ENCODE results near the gene COPZ1. TPM values are rescaled to one million over a fixed set of nuclear protein-coding genes. Genes with fewer than 3 reads are reported as not detected.

COPZ1 gene, protein sequence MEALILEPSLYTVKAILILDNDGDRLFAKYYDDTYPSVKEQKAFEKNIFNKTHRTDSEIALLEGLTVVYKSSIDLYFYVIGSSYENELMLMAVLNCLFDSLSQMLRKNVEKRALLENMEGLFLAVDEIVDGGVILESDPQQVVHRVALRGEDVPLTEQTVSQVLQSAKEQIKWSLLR
- 54.8 TPM for total RNA-seq

DNA sequence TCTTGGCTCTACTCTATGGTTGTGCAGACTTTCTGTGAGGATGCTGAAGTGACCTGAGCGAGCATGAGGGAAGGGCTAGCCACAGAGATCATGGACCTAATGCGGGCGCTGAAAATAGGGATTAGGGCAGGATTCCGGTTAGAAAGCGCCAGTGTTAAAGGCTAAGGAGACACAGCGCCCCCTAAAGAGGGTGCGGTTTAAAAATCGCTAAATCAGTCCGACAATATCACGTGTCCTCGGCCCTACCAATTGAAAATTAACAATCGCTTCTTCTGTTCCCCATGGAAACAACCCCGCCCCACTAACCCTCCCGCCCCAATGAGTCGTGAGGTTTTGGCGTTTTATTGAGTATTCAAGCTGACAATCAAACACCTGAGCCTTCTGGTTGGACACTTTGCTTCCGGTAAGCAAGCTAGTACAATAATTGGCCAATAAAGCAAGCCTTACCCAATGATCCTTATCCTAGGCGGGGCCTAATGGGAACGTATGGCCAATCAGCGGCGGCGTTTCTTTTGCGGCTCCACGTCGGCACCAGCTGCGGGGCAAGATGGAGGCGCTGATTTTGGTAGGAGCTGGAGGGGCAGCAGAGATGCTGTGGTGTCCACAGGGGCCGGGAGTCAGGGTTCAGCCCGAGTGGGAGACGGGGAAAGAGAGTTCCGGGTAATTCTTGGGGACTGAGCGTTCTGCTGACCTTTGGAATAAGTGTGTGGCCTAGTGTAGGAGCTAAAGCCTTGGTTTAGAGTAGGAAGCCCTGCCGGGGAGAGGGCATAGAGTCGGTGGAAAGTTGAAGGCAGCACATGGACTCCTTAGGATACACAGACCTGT lies at the start of gene COPZ1:
Gene COPZ1 (plus strand): TSS at position 515 of the 825 bp plus-strand sequence. CDS start 33 bp downstream, at position 548.

DNA sequence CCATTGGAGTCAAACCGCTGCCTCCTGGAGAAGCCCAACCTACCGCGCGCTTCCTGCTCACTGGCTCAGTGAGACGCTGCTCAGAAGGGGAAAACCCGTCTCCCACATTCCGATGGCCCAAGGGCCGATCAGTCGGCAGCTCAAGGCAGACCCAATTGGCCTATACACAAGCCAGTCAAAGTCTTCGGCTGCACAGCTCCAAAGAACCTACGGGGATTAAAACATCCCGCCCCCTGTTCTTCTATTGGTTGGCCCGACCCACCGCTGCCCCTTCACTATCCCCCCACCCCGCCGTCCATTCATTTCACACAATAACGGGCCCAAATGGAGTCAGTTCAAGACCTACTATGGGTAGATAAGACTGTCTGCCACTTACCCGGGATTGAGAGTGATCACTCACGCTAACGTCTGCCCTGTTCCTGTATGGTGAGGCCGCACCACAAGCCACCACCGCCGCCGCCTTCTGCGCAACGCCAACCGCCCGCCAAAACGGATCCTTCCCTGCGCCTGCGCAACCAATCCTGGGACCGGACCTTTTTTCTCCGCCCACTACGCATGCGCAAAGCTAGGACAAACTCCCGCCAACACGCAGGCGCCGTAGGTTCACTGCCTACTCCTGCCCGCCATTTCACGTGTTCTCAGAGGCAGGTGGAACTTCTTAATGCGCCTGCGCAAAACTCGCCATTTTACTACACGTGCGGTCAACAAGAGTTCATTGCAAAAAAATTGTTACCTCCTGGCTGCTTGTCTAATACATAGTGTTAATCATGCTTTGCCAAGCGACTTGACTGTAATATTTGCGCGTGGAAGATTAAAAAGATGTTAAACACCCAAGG lies 45.1 kb upstream of the COPZ1 start, which contains the start of gene CBX5:
Gene CBX5 (minus strand): TSS at position 491 of the 836 bp plus-strand sequence. CDS start 22,472 bp downstream, outside the sequence.

DNA sequence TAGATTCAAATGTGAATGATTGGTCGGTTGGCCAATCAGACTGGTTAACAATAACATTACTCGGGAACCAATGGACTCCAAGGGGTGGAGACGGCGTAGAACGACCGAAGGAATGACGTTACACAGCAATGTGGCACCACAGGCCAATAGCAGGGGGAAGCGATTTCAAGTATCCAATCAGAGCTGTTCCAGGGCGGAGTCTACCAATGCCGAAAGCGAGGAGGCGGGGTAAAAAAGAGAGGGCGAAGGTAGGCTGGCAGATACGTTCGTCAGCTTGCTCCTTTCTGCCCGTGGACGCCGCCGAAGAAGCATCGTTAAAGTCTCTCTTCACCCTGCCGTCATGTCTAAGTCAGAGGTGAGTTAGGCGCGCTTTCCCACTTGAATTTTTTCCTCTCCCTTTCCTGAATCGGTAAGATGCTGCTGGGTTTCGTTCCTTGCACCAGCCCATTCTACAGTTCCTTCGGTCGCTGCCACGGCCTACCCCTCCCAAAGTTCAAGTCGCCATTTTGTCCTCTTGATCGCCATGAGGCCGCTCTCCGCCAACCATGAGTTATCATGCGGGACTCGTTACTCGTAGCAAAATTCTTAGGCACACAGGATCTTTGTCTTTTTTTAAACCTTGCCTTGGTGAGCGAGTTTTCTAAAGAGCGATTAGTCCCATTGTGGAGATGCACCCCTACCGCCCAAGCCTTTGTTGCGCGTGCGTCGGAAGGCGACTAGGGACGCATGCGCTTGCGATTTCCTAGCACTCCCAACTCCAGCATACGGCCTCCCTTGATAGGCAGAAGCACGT lies 44.3 kb upstream of the COPZ1 start, which contains the start of gene HNRNPA1:
Gene HNRNPA1 (plus strand): TSS at position 259 of the 793 bp plus-strand sequence. CDS start 82 bp downstream, at position 341.

DNA sequence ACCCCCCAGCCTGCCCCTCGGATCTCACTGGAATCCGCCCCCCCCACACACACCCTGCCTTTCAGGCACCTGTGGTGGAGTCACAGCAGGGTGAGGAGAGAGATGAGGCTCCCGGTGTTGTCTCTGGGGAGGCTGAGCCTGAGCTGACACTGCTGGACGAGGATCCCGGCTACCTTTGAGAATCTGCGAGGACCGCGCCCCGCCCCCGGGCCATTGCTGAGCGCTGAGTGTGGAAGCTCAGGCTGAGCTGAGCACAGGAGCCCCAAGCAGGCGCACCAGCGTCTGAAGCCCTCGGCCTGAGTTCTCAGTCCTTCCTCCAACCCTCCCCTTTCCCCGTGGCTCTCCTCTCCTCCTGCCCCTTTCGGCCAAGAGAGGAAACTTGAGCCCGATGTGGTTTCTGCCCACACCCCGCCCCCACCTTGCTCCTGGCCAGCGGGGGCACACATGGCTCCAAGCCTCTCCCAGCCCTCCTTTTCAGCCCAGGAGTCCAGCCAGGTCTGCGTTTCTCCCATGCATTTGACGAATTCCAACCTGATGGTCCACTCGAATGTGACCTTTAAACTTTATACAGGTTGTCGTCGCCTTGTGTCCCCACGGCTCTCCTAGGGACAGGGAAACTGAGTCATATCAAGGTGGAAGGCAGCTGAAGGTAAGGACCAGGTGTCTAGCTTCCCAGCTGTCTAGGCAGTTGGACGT lies 24.1 kb upstream of the COPZ1 start, which contains the start of gene NFE2:
Gene NFE2 (minus strand): TSS at position 284 of the 696 bp plus-strand sequence. CDS start 5,767 bp downstream, outside the sequence.

DNA sequence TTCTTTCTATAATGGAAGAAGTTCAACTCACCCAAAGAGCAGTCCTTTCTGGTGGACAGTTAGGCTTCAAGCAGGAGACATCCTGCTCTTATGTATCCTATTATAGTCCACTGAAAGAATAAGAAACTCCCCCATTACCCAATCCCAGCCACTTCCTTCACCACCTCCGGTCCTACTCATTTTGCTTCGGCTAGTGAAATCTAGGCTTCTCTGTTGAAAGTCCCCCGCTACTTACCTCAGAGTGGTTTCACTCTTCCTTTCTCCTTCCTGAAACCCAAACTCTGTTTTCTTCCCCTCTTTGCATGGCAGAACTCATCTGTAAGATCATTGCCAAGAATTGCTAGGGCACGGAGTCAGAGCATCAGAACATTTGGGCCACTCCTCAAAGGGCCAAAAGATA lies 39.5 kb downstream of the COPZ1 start, which contains the start of gene GPR84:
Gene GPR84 (minus strand): TSS at position 74 of the 400 bp plus-strand sequence. CDS start 635 bp downstream, outside the sequence.

DNA sequence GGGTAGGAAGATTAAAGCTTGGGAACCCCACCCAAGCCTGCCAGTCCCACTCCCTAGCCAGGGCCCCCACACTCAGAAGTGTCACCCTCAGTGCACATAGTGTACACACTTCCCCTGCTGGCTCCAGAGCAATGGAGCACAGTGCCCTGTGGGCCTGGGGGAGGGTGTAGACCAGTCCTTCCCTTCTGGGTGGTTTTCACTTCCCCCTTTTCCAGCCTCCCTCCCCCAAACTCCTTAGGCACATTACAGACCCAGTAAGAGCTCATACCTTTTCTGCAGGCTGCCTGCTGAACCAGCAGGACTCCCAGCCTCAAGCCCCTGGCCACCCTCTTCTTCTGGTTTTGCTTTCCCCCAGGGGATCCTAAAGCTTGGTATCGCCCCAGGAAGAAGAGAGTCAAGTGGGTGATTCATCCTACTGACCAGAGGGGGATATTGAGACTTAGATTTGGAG lies 59.7 kb downstream of the COPZ1 start, which contains the start of gene ZNF385A:
Gene ZNF385A (minus strand): TSS at position 143 of the 451 bp plus-strand sequence. CDS start 219 bp downstream, outside the sequence.

Small RNAs within 50 kb of the gene (small RNA-seq; reads per million reads assigned to genes)
- gene MIR148B (ENCODE audit: low replicate concordance) (167 reads per million, percentile 96 among the genes with 10 or more reads in this experiment), gene RN7SL744P (ENCODE audit: low replicate concordance) (not detected), gene RNU6-950P (ENCODE audit: low replicate concordance) (not detected)

Other genes starting within 250 kb of the COPZ1 start
- 50.1 TPM for gene SMUG1, start 136.1 kb upstream of the COPZ1 start, total RNA-seq
- 141 TPM for gene CBX5, start 45.0 kb upstream of the COPZ1 start, total RNA-seq
- gene HNRNPA1, start 44.4 kb upstream of the COPZ1 start, total RNA-seq = 545 TPM
- 0.63 TPM for gene NFE2, start 24.1 kb upstream of the COPZ1 start, total RNA-seq
- not detected for gene GPR84, start 39.4 kb downstream of the COPZ1 start, total RNA-seq
- gene ZNF385A, start 59.6 kb downstream of the COPZ1 start, total RNA-seq = 2.8 TPM
- gene ITGA5, start 94.1 kb downstream of the COPZ1 start, total RNA-seq = 5.0 TPM
- gene GTSF1, start 148.5 kb downstream of the COPZ1 start, total RNA-seq = not detected
- gene NCKAP1L, start 172.6 kb downstream of the COPZ1 start, total RNA-seq = 3.8 TPM
- 8.1 TPM for gene PDE1B, start 224.5 kb downstream of the COPZ1 start, total RNA-seq